ENCODE data around the gene ATG12. TPM values are rescaled to one million over a fixed set of nuclear protein-coding genes. Genes with fewer than 3 reads are reported as not detected.
"Not testable (repeated sequence)": the region's sequence is repeated elsewhere in the genome, so short reads cannot be mapped to it uniquely, and the experiment has no call there.

Gene ATG12
- 80.0 and 93.4 TPM in 2 replicates for total RNA-seq

DNA sequence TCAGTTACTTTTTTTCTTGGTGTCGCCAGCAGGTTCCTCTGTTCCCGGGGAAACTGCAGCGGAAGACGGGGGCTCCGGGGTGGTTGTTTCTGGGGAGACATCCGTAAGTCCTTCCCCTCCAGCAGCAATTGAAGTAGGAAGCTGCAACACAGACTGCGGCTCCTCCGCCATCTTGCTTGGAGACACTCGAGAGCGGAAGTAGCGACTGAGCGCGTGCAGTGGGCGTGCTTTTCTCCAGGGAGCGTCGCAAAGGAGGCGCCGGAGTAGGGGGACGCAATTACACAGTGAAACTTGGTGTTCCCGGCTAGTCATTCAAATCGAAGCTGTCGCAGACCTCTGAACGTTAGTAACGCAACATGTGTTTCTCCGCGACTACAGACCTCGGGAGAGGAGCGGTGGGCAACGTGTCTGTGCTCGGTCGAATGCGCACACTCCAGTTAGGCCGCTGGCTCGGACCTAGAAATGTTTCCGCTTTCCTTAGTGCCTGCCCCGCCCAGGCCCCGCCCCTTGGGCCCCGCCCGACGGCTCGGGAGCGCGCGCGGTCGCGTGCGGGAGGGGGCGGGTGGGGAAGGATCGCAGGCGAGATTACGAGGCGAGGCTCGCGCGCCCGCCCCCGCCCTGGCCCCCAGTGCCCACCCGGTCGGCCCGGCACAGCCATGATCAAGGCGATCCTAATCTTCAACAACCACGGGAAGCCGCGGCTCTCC, at the start of gene ATG12, which contains the start of gene AP3S1:
TSS of gene ATG12 (minus strand) at position 184 of the 707 bp plus-strand sequence. CDS start at position 171, 13 bp downstream.
TSS of gene AP3S1 (plus strand) at position 554 of the 707 bp plus-strand sequence. CDS start at position 657, 103 bp downstream.
- no peaks in the 10 kb centered on the region for H3K27me3 ChIP-seq (ENCODE audit: insufficient read depth, low read length)
- DNase-seq (ENCODE audit: insufficient read length, low spot score, missing footprints), result peak; percentile 95
- peaks cover 40% of the 10 kb centered on the region for H4K20me1 ChIP-seq (ENCODE audit: insufficient read depth, low read length)
- peaks cover 36% of the 10 kb centered on the region for H3K4me1 ChIP-seq (ENCODE audit: insufficient read depth, low read length)
- H2AFZ ChIP-seq (ENCODE audit: low read length), result peak within 1 kb of the TSS; percentile 100
- H3K27ac ChIP-seq (ENCODE audit: low read depth, low read length), result peak within 1 kb of the TSS; percentile 94
- peaks cover 12% of the 10 kb centered on the region for H3K36me3 ChIP-seq (ENCODE audit: insufficient read depth, low read length)
- TF ChIP-seq, protein P1, sequence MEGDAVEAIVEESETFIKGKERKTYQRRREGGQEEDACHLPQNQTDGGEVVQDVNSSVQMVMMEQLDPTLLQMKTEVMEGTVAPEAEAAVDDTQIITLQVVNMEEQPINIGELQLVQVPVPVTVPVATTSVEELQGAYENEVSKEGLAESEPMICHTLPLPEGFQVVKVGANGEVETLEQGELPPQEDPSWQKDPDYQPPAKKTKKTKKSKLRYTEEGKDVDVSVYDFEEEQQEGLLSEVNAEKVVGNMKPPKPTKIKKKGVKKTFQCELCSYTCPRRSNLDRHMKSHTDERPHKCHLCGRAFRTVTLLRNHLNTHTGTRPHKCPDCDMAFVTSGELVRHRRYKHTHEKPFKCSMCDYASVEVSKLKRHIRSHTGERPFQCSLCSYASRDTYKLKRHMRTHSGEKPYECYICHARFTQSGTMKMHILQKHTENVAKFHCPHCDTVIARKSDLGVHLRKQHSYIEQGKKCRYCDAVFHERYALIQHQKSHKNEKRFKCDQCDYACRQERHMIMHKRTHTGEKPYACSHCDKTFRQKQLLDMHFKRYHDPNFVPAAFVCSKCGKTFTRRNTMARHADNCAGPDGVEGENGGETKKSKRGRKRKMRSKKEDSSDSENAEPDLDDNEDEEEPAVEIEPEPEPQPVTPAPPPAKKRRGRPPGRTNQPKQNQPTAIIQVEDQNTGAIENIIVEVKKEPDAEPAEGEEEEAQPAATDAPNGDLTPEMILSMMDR (IDR thresholded peaks at IDR 0.05; ENCODE audit: extremely low read depth, low read depth, low read length), result no peak
- H3K4me3 ChIP-seq (ENCODE audit: insufficient read depth, low read length), result peak within 1 kb of the TSS; percentile 98
- H3K9me3 ChIP-seq (ENCODE audit: low read depth, low read length), result no peaks in the 10 kb centered on the region
- H3K79me2 ChIP-seq (ENCODE audit: insufficient read depth, low read length), result peaks cover 90% of the 10 kb centered on the region
- peak within 1 kb of the TSS; percentile 94 for H3K4me2 ChIP-seq (ENCODE audit: insufficient read depth, low read length)

DNA sequence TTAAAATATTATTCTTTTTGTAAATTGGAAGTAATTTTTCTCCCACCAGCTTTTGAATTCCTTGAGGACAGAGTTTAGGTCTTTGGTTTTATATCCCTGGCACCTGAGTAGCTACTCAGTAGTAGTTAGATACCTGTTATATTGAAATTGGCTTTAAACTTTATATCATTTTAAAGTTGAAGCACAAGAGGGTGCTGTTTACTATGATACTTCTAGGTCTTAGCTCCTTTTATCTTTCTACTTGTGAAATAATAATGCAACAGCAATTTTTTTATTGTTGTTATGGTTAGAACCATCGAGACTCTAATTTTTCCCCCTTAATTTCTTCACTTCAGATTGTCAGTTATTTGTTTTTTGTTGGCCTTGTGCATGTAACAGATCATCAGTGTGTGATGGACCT, 46.7 kb upstream of the ATG12 start:
- Histone ChIP-seq H3K27me3 (ENCODE audit: insufficient read depth, low read length) (no peaks in the 10 kb centered on the region), H3K36me3 (ENCODE audit: insufficient read depth, low read length) (no peaks in the 10 kb centered on the region), H3K4me2 (ENCODE audit: insufficient read depth, low read length) (no peak overlapping the region), H3K4me3 (ENCODE audit: insufficient read depth, low read length) (no peak overlapping the region), H4K20me1 (ENCODE audit: insufficient read depth, low read length) (no peaks in the 10 kb centered on the region), H2AFZ (ENCODE audit: low read length) (no peak overlapping the region), H3K79me2 (ENCODE audit: insufficient read depth, low read length) (peaks cover 4% of the 10 kb centered on the region), H3K27ac (ENCODE audit: low read depth, low read length) (no peak overlapping the region), H3K4me1 (ENCODE audit: insufficient read depth, low read length) (peaks cover 4% of the 10 kb centered on the region), H3K9me3 (ENCODE audit: low read depth, low read length) (no peaks in the 10 kb centered on the region)
- DNase-seq (ENCODE audit: insufficient read length, low spot score, missing footprints), result no peak
- TF ChIP-seq, protein P1 (IDR thresholded peaks at IDR 0.05; ENCODE audit: extremely low read depth, low read depth, low read length), result peak; percentile 38

DNA sequence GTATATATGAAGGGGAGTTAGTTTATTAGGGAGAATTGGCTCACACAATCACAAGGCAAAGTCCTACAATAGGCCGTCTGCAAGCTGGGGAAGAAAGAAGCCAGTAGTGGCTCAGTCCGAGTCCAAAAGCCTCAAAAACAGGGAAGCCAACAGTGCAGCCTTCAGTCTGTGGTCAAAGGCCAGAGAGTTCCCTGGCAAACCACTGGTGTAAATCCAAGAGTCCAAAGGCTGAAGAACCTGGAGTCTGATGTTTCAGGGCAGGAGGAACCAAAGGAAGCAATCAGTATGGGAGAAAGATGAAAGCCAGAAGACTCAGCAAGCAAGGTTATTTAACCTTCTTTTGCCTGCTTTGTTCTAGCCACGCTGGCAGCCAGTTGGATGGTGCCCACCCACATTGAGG, 43.8 kb upstream of the ATG12 start:
- H3K79me2 ChIP-seq (ENCODE audit: insufficient read depth, low read length), result peaks cover 14% of the 10 kb centered on the region
- not testable (repeated sequence) for H2AFZ ChIP-seq (ENCODE audit: low read length); H3K27me3 ChIP-seq (ENCODE audit: insufficient read depth, low read length); H3K9me3 ChIP-seq (ENCODE audit: low read depth, low read length); H4K20me1 ChIP-seq (ENCODE audit: insufficient read depth, low read length); H3K4me3 ChIP-seq (ENCODE audit: insufficient read depth, low read length); DNase-seq (ENCODE audit: insufficient read length, low spot score, missing footprints); H3K4me2 ChIP-seq (ENCODE audit: insufficient read depth, low read length); H3K4me1 ChIP-seq (ENCODE audit: insufficient read depth, low read length); H3K27ac ChIP-seq (ENCODE audit: low read depth, low read length); H3K36me3 ChIP-seq (ENCODE audit: insufficient read depth, low read length)

DNA sequence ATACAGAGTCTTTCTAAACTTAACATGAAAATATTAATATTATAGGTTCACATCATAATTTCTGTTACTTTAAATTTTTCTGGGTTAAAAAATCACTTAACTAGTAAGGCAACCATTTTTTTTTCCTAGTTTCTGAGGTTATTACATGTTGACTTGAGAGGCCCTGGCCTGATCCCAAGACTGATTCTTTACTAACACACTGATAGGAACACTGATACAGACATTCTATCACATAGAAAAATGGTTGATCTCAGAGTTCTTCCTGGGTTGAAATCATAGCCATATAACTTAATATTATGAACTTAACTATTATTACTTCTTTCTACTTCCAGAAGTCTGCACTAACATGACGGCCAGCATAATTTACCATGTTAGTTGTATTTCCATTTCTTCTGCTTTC, 43.3 kb upstream of the ATG12 start:
- Histone ChIP-seq H3K36me3 (ENCODE audit: insufficient read depth, low read length) (no peaks in the 10 kb centered on the region), H2AFZ (ENCODE audit: low read length) (no peak overlapping the region), H3K27ac (ENCODE audit: low read depth, low read length) (no peak overlapping the region), H3K4me1 (ENCODE audit: insufficient read depth, low read length) (peaks cover 4% of the 10 kb centered on the region), H3K27me3 (ENCODE audit: insufficient read depth, low read length) (no peaks in the 10 kb centered on the region), H3K4me3 (ENCODE audit: insufficient read depth, low read length) (no peak overlapping the region), H4K20me1 (ENCODE audit: insufficient read depth, low read length) (no peaks in the 10 kb centered on the region), H3K9me3 (ENCODE audit: low read depth, low read length) (no peaks in the 10 kb centered on the region), H3K4me2 (ENCODE audit: insufficient read depth, low read length) (no peak overlapping the region), H3K79me2 (ENCODE audit: insufficient read depth, low read length) (peaks cover 15% of the 10 kb centered on the region)
- TF ChIP-seq, protein P1 (IDR thresholded peaks at IDR 0.05; ENCODE audit: extremely low read depth, low read depth, low read length), result no peak
- DNase-seq (ENCODE audit: insufficient read length, low spot score, missing footprints), result no peak

DNA sequence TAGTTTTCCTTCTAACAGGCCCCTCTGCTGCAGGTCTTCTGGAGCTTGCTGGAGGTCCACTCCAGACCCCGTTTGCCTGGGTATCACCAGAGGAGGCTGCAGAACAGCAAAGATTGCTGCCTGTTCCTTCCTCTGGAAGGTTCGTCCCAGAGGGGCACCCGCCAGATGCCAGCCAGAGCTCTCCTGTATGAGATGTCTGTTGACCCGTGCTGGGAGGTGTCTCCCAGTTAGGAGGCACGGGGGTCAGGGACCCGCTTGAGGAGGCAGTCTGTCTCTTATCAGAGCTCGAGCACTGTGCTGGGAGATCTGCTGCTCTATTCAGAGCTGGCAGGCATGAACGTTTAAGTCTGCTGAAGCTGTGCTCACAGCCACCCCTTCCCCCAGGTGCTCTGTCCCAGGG, 41.1 kb upstream of the ATG12 start:
- H3K4me3 ChIP-seq (ENCODE audit: insufficient read depth, low read length); H3K4me1 ChIP-seq (ENCODE audit: insufficient read depth, low read length); H4K20me1 ChIP-seq (ENCODE audit: insufficient read depth, low read length); H3K9me3 ChIP-seq (ENCODE audit: low read depth, low read length); DNase-seq (ENCODE audit: insufficient read length, low spot score, missing footprints); H3K27me3 ChIP-seq (ENCODE audit: insufficient read depth, low read length); H3K27ac ChIP-seq (ENCODE audit: low read depth, low read length); H3K36me3 ChIP-seq (ENCODE audit: insufficient read depth, low read length); H2AFZ ChIP-seq (ENCODE audit: low read length); H3K4me2 ChIP-seq (ENCODE audit: insufficient read depth, low read length): not testable (repeated sequence)
- H3K79me2 ChIP-seq (ENCODE audit: insufficient read depth, low read length), result peaks cover 29% of the 10 kb centered on the region

DNA sequence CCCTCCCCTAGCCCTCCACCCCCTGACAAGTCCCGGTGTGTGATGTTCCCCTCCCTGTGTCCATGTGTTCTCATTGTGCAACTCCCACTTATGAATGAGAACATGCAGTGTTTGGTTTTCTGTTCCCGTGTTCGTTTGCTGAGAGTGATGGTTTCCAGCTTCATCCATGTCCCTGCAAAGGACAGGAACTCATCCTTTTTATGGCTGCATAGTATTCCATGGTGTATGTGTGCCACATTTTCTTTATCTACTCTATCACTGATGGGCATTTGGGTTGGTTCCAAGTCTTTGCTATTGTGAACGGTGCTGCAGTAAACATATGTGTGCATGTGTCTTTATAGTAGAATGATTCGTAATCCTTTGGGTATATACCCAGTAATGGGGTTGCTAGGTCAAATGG, 36.0 kb upstream of the ATG12 start:
- H3K36me3 ChIP-seq (ENCODE audit: insufficient read depth, low read length); H3K4me2 ChIP-seq (ENCODE audit: insufficient read depth, low read length); H3K27me3 ChIP-seq (ENCODE audit: insufficient read depth, low read length); H3K4me3 ChIP-seq (ENCODE audit: insufficient read depth, low read length); H3K9me3 ChIP-seq (ENCODE audit: low read depth, low read length); H4K20me1 ChIP-seq (ENCODE audit: insufficient read depth, low read length); H3K27ac ChIP-seq (ENCODE audit: low read depth, low read length); H2AFZ ChIP-seq (ENCODE audit: low read length); DNase-seq (ENCODE audit: insufficient read length, low spot score, missing footprints): not testable (repeated sequence)
- Histone ChIP-seq H3K4me1 (ENCODE audit: insufficient read depth, low read length) (peaks cover 11% of the 10 kb centered on the region), H3K79me2 (ENCODE audit: insufficient read depth, low read length) (peaks cover 35% of the 10 kb centered on the region)

All from osteoblast (primary cell).